Skeletal muscle tissue (tissue), 4 donors: ENCODE measurements around the gene MYBPH. TPM values are rescaled to one million over a fixed set of nuclear protein-coding genes. Genes with fewer than 3 reads are reported as not detected.

Experiments used
- H3K27ac ChIP-seq: one replicate; pipeline ENCODE4 v1.7.0; 2013; ENCODE audit warnings: mild to moderate bottlenecking, low read depth, low read length, inconsistent platforms
- H3K27me3 ChIP-seq, 3 donors: one replicate each; pipeline ENCODE4 v1.7.0; 2013; ENCODE audit warnings: low read length in 3 of 3; ENCODE audit not compliant: control insufficient read depth in 3 of 3, insufficient read depth in 3 of 3
- H3K36me3 ChIP-seq, 3 donors: one replicate each; pipeline ENCODE4 v1.7.0; 2013; ENCODE audit warnings: low read length in 3 of 3; ENCODE audit not compliant: control insufficient read depth in 3 of 3, insufficient read depth in 3 of 3
- H3K4me1 ChIP-seq, 3 donors: one replicate each; pipeline ENCODE4 v1.7.0; 2013; ENCODE audit warnings: low read length in 3 of 3, mild to moderate bottlenecking in 3 of 3; ENCODE audit not compliant: control insufficient read depth in 3 of 3, insufficient read depth in 3 of 3
- H3K4me3 ChIP-seq, 3 donors: one replicate each; pipeline ENCODE4 v1.7.0; 2013; ENCODE audit warnings: low read length in 3 of 3
- H3K9ac ChIP-seq, 3 donors: one replicate each; pipeline ENCODE4 v1.7.0; 2013; ENCODE audit warnings: low read length in 3 of 3, mild to moderate bottlenecking in 3 of 3, moderate library complexity in 2 of 3, low read depth in 1 of 3
- H3K9me3 ChIP-seq, 3 donors: one replicate each; pipeline ENCODE4 v1.7.0; 2013; ENCODE audit warnings: low read length in 3 of 3; ENCODE audit not compliant: control insufficient read depth in 3 of 3
- total RNA-seq: library from RNA; depleted of rRNA; stranded (reverse); fragments of >200 nt; gene quantifications from one replicate; pipeline ENCODE4 v1.2.3, GENCODE V29; 2014
- donor health status: Osteomylitis.

MYBPH gene
- total RNA-seq, 1 donor from 2014 or later: 27.7 TPM

DNA sequence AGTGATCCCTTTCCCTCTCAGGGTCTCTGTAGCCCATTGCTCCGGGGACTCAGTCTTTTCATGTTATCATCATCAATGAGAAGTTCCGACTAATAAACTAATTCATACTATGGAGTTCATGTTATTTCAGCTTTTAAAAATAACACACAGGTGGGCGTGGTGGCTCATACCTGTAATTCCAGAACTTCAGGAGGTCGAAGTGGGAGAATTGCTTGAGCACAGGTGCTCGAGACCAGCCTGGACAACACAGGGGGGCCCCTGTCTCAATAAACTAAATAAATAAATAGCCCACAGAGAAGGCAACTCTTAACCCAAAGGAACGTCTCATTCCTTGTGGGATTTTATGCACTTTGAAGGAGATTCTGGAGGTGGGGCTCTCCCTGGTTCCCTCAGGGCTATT is 14.5 kb downstream of the MYBPH start:
- Histone ChIP-seq H3K27me3 (peaks cover 0 to 10% (median 0%) of the 10 kb centered on the region in 3 donors), H3K27ac (no peak overlapping the region), H3K9ac (no peak overlapping the region), H3K4me1 (peaks cover 0 to 6% (median 0%) of the 10 kb centered on the region in 3 donors), H3K36me3 (peaks cover 0 to 2% (median 0%) of the 10 kb centered on the region in 3 donors), H3K9me3 (no peaks in the 10 kb centered on the region), H3K4me3 (no peak overlapping the region)

DNA sequence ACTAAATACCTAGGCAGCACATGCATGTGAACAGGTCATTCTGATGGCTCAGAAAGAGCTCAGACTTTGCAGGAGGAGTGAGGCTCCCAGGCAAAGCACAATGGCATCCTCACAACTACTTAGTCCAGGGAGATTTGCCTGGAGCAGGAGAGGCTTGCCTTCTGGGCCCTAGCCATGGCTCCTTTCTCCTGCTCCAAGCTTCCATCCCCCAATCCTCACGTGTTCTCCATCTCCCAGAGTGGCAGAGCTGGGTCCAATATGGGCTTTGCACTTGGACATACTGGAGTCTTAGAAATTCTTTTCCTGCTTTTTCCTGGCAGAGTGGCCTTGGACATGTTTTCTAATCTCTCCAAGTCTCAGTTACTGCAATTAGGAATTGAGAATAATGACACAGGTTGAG is 15.8 kb downstream of the MYBPH start:
- no peak overlapping the region for H3K9ac ChIP-seq
- no peak overlapping the region for H3K4me3 ChIP-seq
- no peak overlapping the region for H3K27ac ChIP-seq
- no peaks in the 10 kb centered on the region for H3K36me3 ChIP-seq
- peaks cover 0 to 10% (median 0%) of the 10 kb centered on the region in 3 donors for H3K27me3 ChIP-seq
- H3K9me3 ChIP-seq: no peaks in the 10 kb centered on the region
- H3K4me1 ChIP-seq: peaks cover 0 to 6% (median 0%) of the 10 kb centered on the region in 3 donors

DNA sequence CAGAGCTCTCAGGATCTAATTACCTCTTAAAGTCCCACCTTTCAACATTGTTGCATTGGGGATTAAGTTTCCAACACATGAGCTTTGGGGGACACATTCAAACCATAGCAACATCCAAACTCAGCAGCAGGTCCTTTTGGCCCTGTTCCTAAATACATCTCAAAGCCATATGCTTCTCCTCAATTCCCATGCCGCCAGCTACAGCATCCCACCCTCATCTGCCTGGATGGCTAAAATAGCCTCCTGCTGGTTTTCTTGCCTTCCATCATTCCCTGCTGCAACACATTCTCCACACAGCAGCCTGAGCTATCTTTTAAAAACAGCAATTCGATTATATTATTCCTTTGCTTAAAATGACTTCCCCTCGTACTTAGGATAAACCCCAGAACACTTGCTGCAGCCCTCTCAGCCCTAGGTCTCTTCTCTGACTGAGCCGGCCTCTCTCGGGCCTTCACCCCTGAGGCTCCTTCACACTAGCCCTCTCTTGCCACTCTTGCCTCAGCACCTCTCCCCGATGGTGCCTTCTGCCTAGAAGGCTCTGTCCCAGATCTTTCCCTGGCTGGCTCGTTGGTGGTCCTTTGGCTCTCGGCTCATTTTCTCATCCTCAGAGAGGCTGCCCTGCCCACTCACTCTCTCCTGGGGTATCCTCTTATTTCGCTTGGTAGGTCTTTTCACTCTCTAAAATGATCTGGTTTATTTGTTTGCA is 16.5 kb downstream of the MYBPH start:
- H3K27me3 ChIP-seq: peaks cover 0 to 10% (median 0%) of the 10 kb centered on the region in 3 donors
- no peak overlapping the region for H3K9ac ChIP-seq
- no peaks in the 10 kb centered on the region for H3K36me3 ChIP-seq
- no peak overlapping the region for H3K27ac ChIP-seq
- no peak overlapping the region for H3K4me3 ChIP-seq
- H3K4me1 ChIP-seq: peaks cover 0 to 6% (median 0%) of the 10 kb centered on the region in 3 donors
- no peaks in the 10 kb centered on the region for H3K9me3 ChIP-seq

GRCh38 chr1:203158423-203158822 is 17.2 kb downstream of the MYBPH start:
- Histone ChIP-seq H3K27me3 (peaks cover 0 to 10% (median 0%) of the 10 kb centered on the region in 3 donors), H3K4me3 (no peak overlapping the region), H3K36me3 (no peaks in the 10 kb centered on the region), H3K9ac (no peak overlapping the region), H3K9me3 (no peaks in the 10 kb centered on the region), H3K4me1 (peaks cover 0 to 1% (median 0%) of the 10 kb centered on the region in 3 donors), H3K27ac (no peak overlapping the region)

- H3K36me3 ChIP-seq: no peaks in the 10 kb centered on the region
Observed at GRCh38 chr1:203156280-203156679, 19.3 kb downstream of the MYBPH start.

GRCh38 chr1:203153989-203154821 is 21.4 kb downstream of the MYBPH start:
- no peaks in the 10 kb centered on the region for H3K4me1 ChIP-seq
- no peak overlapping the region for H3K9ac ChIP-seq
- no peaks in the 10 kb centered on the region for H3K9me3 ChIP-seq
- no peak overlapping the region for H3K4me3 ChIP-seq
- H3K27me3 ChIP-seq: peaks cover 0 to 3% (median 0%) of the 10 kb centered on the region in 3 donors
- H3K36me3 ChIP-seq: no peaks in the 10 kb centered on the region
- H3K27ac ChIP-seq: no peak overlapping the region

More at GRCh38 chr1:203156280-203156679, 19.3 kb downstream of the MYBPH start:
- Histone ChIP-seq H3K4me1 (no peaks in the 10 kb centered on the region), H3K9me3 (no peaks in the 10 kb centered on the region), H3K27ac (no peak overlapping the region), H3K4me3 (no peak overlapping the region), H3K9ac (no peak overlapping the region), H3K27me3 (peaks cover 0 to 3% (median 0%) of the 10 kb centered on the region in 3 donors)

DNA sequence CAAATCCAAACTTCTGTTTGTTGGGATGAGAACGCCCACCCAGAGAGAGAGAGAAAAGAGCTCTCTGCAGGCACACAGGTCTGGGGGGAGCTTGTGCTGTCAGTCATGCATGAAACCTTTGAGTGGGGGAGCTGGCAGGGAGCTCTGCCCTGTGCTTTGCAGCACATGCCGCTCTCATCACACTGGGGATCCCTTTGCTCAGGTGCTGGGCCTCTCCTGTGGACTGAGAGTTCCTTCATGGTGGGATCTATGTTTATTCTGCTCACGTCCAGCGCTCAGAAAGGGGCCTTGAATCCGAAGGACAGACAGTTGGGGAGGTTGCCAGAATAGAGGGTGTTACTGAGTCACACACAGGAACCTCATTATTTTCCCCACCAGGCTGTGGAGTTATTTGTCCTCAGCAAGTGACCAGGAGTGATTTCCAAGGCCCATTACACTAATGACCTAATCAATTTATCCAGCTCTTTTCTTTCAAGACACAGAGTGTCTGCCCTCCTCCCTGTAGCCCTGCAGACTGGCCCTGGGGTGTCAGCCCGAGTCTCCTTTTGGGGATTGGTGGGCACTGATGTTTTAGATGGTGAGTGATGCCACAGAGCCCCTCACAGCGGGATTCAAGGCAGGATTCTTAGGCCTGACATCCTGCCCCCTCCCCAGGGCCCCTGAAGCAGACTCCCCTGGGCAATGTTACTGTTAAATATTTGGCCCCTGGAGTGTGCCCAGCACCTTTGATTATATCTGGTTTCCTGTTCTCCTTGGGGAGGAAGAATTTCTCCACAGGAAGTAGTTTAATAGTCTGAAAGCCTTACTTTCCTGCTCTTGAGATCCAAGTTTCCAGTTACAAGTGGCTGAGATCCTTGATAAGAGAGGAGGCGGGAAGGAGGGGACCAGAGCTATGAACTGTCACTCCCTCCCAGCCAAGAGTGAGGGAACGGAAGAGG is 22.3 kb downstream of the MYBPH start:
- no peaks in the 10 kb centered on the region for H3K36me3 ChIP-seq
- no peak overlapping the region for H3K9ac ChIP-seq
- peaks cover 0 to 3% (median 0%) of the 10 kb centered on the region in 3 donors for H3K27me3 ChIP-seq
- H3K4me3 ChIP-seq: no peak overlapping the region
- H3K4me1 ChIP-seq: no peaks in the 10 kb centered on the region
- H3K27ac ChIP-seq: no peak overlapping the region
- no peaks in the 10 kb centered on the region for H3K9me3 ChIP-seq

DNA sequence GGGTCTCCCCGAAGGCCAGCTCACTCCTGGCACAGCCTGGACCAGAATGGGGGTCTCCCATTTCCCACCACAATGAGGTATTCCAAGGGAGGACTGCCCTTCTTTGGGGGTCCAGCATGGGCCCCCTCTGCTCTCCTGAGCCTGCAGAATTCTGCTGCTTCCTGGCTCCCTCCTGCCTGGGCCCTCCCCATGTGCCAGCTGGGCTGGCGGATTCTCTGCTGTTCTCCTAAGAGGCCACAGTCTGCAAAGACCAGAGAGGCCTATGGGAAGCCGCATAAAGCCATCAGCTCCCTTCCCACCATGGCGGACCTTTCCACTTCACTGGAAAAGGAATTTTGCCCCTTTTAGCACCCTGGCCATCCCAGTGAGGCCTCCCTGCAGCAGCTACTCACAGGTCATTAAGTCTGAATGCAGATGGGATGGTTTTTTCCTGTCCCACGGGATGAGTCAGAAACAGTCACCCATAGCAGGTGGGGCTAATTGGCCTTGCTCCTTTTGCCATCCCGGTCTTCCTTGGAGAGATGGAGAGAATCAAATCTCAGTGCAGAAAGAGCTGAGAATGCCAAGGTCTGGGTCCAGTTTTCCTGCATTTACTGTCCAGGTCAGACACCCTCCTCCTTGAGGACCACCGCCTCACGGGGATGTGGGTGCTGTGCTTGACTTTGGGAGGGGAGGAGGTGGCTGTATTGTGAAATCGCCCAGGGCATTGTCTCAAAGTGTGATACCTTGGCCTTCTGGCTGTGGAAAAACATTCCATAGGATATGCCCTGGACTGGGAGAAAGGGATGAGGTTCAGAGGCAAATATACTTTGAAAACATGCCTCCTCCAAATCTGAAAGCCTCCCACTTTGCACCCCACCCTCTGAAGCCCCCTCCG is 23.2 kb downstream of the MYBPH start:
- Histone ChIP-seq H3K4me1 (no peaks in the 10 kb centered on the region), H3K36me3 (no peaks in the 10 kb centered on the region), H3K27me3 (no peaks in the 10 kb centered on the region), H3K9me3 (no peaks in the 10 kb centered on the region), H3K4me3 (no peak overlapping the region), H3K27ac (no peak overlapping the region), H3K9ac (no peak overlapping the region)
